ENCODE data around the gene ZNF385A. TPM values are rescaled to one million over a fixed set of nuclear protein-coding genes. Genes with fewer than 3 reads are reported as not detected.
A peak's percentile ranks its signal among the peaks of the same experiment; 100 is the strongest.

The ZNF385A gene
- total and polyA plus RNA-seq, 2 of the 13 experiments (the other 11 are each of a cell fraction or from before 2014, with no cell fraction given), result 0.44 to 0.67 TPM

GRCh38 chr12:54379398-54380201, 4.9 kb downstream of the ZNF385A start (continued):
- TF ChIP-seq ZNF451 (CRISPR knock-in tag; IDR thresholded peaks at IDR 0.05) (no peak), NKX3-1 (CRISPR knock-in tag; IDR thresholded peaks at IDR 0.05) (no peak), HNF1B (CRISPR knock-in tag; IDR thresholded peaks at IDR 0.05) (peak; percentile 81; the same call in 1 of the 2 replicates), RAD21 (CRISPR knock-in tag; IDR thresholded peaks at IDR 0.05) (peak; percentile 89), NCOA1 (CRISPR knock-in tag; IDR thresholded peaks at IDR 0.05) (no peak), ZBTB7A (CRISPR knock-in tag; IDR thresholded peaks at IDR 0.05) (no peak), REL (CRISPR knock-in tag; conservative IDR thresholded peaks at IDR 0.05) (no peak), THRA (CRISPR knock-in tag; IDR thresholded peaks at IDR 0.05; ENCODE audit: borderline replicate concordance) (0 out of 2 replicates have a peak, but pooled peaks have one; percentile 38), MAZ (IDR thresholded peaks at IDR 0.05; ENCODE audit: borderline replicate concordance, low read depth, low read length) (peak; percentile 45; the same call in 1 of the 2 replicates), MAZ (CRISPR knock-in tag; IDR thresholded peaks at IDR 0.05; ENCODE audit: low read depth) (peak; percentile 21; the same call in 1 of the 2 replicates), MXD3 (CRISPR knock-in tag; IDR thresholded peaks at IDR 0.05) (0 out of 2 replicates have a peak, but pooled peaks have one; percentile 20), IKZF5 (CRISPR knock-in tag; IDR thresholded peaks at IDR 0.05) (peak; percentile 47; the same call in 1 of the 2 replicates), ZNF687 (CRISPR knock-in tag; IDR thresholded peaks at IDR 0.05) (peak; percentile 64), RBM22 (optimal IDR thresholded peaks at IDR 0.05; ENCODE audit: low read length) (no peak), ZNF354B (CRISPR knock-in tag; IDR thresholded peaks at IDR 0.05) (no peak), PREB (CRISPR knock-in tag; IDR thresholded peaks at IDR 0.05) (no peak), ZNF350 (CRISPR knock-in tag; IDR thresholded peaks at IDR 0.05; ENCODE audit: borderline replicate concordance, low read depth) (peak; percentile 66; the same call in 1 of the 2 replicates)

Measured in HepG2 (cell line).